B cell (primary cell): Measurements from ENCODE around the gene CUL9.

Experiments
- CTCF ChIP-seq: fragments of 200-600 bp; IDR thresholded peaks from one replicate; pipeline ENCODE4 v1.8.0; 2022; ENCODE audit warnings: antibody characterized with exemption, mild to moderate bottlenecking
- EZH2 ChIP-seq: IDR thresholded peaks from 2 replicates; pipeline ENCODE4 v1.6.1; 2012; ENCODE audit warnings: borderline replicate concordance, low read depth, mild to moderate bottlenecking, moderate library complexity, low read length; ENCODE audit not compliant: insufficient read depth, poor library complexity, severe bottlenecking

DNA sequence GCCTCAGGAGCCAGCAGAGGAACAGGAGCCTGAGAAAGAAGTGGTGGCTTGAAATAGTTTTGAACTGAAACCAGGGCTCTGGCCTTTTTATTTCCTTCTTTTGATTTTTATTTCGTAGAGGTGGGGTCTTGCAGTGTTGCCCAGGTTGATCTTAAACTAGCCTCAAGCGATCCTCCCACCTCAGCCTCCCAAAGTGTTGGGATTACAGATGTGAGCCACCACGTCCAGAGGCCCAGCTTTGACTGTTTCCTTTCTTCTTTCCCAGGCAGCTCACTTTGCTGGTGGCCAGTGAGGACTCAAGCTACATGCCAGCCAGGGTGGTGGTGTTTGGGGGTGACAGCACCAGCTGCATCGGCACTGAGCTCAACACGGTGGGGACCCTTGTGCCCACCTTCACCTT lies 20.5 kb downstream of the CUL9 start:
- TF ChIP-seq CTCF, result no peak
- TF ChIP-seq EZH2, result no peak
